Embryonic facial prominence (tissue), 1 donor: Measurements from ENCODE around the gene RRAGC.
"Not testable (repeated sequence)": the region's sequence is repeated elsewhere in the genome, so short reads cannot be mapped to it uniquely, and the experiment has no call there.

ENCODE experiments used
- DNase-seq: peaks from one replicate; pipeline ENCODE4 v3.0.0-alpha.2; 2016; ENCODE audit errors: extremely low spot score

Gene RRAGC

DNA sequence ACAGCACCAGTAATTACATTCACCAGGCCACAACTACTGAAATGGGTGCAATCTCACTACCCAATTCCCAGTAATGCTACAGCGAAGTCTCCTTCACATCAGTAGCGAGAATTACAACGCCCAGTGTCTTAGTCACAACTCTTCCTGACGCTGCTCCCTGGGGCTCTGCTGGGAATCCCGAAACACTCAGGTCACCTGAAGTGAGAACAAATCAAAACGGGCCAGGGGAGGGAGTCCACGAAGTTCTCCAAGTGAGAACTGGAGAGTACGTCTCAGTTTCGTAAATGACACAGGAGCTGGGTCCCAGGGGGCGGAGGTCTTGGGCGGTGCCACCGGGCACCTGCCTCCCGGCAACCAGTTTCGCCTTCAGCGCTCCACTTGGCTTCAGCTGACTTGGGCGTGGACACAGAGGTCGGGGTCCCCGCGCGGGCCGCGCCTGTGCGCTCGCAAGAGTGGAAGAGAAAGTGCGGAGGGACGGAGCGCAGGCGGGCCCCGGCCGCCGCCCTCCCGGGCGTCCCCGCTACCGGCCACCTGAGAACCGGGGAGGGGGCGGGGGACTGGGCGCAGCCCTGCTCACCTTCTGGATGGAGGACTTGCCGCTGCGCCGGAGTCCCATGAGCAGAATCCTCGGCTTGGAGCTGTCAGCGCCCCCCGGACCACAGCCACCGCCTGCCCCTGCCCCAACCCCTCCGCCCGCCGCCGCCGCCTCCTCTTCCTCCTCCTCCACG is 575 bp downstream of the RRAGC start:
- DNase-seq: no peak

GRCh38 chr1:38852780-38853179 is 6.8 kb downstream of the RRAGC start:
- no peak for DNase-seq

- DNase-seq: no peak
Measured at GRCh38 chr1:38848071-38848470, 11.5 kb downstream of the RRAGC start.

DNA sequence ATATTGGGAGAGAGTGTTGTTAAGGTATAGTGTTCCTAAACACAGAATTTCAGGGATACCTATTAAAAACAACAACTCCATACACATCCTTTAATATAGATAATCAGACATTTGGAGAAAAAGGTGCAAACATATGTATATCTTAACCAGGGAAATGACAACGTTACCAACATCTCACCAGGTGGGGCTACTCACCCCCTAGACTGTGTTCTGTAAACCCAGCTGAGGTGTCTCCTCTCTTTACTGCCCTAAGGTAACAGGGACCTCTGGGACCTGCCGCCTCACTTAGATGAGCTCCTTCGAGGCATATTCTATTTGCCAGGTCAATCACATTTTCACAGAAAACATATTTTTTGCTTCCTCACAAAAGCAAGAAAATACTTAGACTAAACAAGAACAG is 13.4 kb downstream of the RRAGC start:
- DNase-seq: no peak

- DNase-seq: not testable (repeated sequence)
Measured at GRCh38 chr1:38845088-38845487, 14.5 kb downstream of the RRAGC start.

GRCh38 chr1:38840281-38840680 is 19.3 kb downstream of the RRAGC start:
- no peak for DNase-seq

- DNase-seq: no peak
Measured at GRCh38 chr1:38839363-38839762, 20.2 kb downstream of the RRAGC start.

DNA sequence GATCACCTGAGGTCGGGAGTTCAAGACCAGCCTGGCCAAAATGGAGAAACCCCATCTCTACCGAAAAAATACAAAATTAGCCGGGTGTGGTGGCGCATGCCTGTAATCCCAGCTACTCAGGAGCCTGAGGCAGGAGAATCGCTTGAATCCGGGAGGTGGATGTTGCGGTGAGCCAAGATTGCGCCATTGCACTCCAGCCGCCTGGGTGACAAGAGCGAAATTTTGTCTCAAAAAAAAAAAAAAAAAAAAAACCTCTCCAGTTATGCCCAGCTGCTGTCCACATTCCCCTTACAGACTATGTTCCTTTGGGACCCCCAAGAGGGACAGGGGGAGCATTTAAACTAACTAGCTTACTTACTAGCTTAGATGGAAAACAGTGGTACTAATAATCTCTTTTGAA is 23.3 kb downstream of the RRAGC start:
- not testable (repeated sequence) for DNase-seq

DNA sequence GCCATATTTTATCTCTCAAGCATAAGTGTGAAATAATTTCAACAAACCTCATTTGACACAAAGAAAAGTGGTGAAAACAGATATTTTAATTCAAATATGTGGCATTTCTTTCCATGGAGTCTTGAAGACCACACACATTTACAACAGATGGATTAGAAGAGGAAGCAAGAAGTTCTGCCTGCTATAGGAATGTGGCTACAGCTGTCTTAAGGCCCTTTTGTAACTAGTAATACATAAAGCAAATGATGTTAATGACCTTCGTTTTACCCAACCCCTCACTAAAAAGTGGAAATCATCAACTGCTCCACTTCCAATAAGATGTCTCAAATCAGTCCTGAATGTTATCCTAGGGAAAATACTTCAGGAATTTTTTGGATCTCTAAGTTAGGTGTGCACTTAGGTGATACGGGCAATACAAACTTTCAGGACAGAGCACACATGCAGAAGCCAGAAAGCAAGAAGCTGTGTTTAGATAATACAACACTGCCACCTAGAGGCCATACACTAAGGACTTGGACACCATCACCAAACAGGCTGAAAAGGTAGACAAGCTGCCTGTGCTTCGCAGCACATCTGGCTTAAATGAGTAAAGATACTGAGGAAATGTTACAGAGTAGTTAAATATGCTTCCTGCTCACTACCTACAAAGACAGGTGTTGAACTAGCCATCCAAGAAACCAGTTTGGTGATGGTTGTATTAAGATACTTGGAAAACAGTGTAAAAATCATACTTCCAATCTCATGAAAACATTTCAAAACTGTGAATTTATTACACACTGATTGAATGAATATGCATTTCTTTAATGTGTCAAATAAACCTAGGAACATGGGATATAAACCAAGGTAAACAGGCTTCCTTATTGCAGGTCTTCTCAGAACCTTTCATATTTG is 24.4 kb downstream of the RRAGC start:
- peak; percentile 72 for DNase-seq

GRCh38 chr1:38834221-38834782 is 25.3 kb downstream of the RRAGC start:
- DNase-seq: no peak

- no peak for DNase-seq
Measured at GRCh38 chr1:38833146-38833545, 26.4 kb downstream of the RRAGC start.

GRCh38 chr1:38832370-38832734 is 27.2 kb downstream of the RRAGC start:
- DNase-seq: no peak

DNA sequence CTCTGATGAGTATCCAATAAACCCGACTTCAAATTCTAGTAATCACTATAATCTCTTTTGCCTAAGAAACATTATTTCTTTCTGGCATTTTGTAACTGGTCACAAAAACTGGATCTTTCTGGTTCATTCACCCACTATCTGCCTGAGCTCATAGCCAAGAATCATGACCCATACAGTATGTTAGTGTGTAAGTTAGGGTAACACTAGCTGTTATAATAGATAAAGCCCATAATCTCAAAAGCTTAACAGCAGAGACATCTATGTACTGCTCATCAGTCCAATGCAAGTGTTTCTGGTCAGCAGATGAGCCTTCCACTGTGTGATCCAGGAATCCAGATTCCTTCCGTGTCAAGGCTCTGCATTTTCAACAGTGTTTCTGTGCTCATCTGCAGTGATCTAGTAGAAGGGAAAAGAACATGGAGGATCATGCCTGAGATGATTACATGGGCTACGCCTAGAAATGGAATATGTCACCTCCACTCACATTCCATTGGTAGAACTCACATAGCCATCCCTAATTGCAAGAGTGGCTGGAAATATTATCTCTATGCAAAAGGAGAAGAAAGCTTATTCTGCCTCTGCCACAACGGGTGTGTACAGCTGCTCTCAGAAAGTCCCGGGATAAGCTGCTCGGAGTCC is 27.7 kb downstream of the RRAGC start:
- DNase-seq: no peak

DNA sequence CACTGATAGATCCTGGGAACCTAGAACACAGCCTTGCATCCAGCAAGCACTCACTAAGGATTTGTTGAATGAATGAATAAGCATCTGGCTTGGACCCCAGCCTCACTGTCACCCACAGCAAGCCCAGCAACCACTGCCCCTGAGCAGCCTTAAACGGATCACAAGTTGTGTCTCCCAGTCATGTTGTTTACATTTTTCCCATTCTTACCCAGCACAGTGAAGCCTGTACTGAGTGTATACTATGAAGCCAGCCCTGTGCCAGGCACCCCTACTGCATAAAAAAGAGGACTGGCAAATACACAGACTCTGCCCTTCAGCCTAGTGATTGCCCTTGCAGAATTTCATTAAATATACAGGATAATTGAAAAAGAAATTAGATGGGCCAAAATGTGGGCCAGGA is 30.2 kb downstream of the RRAGC start:
- DNase-seq: no peak

DNA sequence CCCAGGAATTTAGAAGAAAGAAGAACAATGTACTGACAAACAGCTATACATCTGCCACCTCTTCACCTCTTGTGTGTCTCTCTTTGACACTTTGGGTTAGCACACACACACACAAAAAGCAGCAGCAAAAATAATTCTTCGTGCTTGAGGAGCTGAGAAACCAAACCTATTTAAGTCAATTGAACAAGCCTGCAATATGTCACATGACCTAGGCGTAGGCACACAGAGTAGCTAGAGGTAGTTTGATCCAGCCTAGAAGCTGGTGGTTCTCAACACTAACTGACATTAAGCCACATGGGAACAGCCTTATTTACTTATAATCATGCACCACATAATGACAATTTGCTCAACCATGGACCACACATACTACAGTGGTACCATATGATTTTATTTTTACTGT is 32.3 kb downstream of the RRAGC start:
- DNase-seq: no peak

DNA sequence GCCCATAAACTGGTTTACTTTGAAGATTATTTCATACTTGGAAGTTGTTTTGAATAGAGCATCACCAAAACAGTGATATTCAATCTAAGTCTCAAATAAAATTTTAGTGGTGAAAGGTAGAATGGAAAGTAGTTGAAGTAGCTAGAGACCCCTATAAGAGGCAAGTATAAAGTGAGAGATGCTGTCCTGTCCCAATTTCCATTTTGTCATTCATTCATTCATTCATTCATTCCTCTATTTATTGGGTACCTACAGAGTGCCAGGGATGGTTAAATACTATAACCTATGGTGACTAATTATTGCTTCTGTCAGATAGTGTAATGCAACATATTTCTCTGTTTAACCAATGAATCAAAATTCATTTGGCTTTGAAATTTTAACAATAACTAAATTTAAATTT is 32.7 kb downstream of the RRAGC start:
- no peak for DNase-seq

DNA sequence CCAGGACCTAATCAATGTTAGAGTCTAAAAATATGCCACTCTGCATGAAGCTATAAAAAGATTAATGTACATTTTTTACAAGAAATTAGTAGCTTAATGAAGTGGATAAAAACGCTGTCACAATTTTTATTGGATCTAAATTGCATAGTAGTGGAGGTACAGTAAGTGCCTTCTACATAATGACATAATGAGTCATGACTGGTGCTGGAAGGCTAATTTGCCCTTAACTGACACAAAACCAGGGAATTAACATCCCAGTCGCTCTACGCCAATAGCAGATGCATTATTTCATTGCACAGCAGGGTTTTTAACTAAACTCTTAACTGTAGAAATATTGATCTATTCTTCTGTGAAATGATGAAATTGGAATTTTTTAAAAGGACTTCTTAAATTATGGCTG is 33.3 kb downstream of the RRAGC start:
- DNase-seq: no peak

DNA sequence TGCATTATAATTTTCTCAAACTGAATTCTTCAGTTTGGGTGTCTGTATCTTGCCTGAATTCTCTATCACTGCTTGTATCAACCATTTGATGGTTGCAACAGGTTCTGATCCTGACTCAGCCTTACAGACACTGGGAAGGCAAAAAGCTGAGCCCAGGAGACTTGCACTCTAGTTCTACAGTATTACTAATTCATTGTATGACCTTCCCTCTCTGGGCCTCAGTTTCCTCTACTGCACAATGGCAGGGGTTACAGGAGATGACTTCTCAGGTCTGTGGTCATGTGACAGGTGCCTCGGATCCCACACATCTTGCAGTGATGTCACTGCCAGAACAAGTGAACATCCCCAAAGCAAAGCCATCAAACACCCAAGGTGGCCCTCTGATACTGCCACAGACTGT is 38.7 kb downstream of the RRAGC start:
- DNase-seq: no peak

DNA sequence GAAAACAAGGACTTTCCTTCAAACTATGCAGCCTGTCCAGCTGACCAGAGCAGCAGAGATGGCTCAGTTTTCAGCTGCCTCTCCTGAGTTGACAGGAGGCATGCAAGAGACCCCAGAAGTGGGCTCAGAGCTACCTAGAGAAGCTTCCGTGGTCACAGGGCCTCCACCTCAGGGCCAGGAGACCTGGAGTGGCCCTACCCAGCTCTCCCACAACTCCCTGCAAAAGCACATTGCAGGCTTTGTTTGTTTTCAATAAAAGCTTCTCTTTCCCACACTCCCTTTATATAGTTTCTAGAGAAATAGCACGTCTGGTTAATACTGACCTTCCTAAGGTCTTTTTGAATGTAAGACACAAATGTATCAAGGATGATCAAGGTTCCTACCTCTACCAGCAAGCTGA is 40.1 kb downstream of the RRAGC start:
- no peak for DNase-seq

DNA sequence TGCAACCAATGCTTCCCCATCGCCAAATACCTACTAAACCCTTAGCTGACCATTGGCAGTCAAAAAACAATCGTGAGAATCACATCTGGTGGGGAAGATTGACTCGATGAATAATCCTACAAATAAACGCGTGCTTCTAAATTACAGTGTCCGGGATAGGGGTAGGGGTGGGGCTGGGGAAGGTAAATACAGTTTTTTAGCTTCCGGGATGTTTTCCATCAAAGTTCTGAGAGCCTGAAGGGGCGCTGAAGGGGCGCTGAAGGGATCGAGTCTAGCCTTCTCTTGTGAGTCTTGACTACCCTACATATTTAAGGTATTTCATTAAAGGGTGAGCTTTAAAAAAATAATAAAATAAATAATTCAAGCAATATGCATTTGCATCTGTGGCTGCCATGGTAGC is 40.5 kb downstream of the RRAGC start:
- DNase-seq: no peak

DNA sequence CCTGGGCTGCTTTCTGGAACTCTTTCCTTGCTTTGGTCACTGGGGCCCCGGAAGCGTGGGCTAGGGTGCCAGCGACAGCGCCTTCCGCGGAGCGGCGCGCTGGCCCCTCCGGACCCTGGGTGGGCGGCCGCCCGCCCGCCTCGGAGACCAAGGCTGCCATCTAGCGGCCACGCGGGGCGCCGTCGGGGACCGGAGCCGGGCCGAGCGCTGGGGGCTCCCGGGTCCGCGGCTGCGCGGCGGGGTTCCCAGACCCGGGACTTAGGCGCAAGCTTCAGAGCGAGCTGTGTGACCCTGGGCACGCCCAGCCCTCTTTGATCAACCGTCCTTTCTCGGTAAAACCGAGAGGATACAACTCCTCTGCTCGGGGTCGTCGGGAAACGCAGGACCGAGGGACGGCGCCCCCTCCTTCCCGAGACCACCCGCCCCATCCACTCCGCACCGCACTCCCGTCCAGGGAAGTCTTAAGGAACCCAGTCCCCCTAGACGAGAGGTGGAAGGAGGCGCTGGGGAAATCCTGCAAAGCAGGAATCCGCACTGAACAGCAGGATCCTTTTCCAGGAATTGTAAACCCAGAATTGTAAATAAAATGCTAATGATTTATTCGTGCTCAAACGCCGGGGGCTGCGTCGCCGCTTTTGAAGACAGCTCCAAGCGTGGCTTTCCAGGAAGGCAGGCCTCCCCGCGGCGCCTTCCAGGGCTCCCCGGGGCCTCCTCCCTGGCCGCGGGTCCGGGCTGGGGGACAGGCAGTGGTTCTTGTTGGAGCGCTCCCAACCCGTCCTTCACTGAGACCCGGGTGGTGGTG is 41.2 kb downstream of the RRAGC start:
- DNase-seq: no peak
